HG03095 (cell line): ENCODE data around the gene DISP2.
A peak's percentile ranks its signal among the peaks of the same experiment; 100 is the strongest.

ENCODE experiments used
- ATAC-seq: cut with Tn5 transposase; IDR thresholded peaks from one replicate; pipeline ENCODE4 v1.9.1; 2021; ENCODE audit warnings: moderate library complexity; ENCODE audit not compliant: unreplicated experiment

Gene DISP2

DNA sequence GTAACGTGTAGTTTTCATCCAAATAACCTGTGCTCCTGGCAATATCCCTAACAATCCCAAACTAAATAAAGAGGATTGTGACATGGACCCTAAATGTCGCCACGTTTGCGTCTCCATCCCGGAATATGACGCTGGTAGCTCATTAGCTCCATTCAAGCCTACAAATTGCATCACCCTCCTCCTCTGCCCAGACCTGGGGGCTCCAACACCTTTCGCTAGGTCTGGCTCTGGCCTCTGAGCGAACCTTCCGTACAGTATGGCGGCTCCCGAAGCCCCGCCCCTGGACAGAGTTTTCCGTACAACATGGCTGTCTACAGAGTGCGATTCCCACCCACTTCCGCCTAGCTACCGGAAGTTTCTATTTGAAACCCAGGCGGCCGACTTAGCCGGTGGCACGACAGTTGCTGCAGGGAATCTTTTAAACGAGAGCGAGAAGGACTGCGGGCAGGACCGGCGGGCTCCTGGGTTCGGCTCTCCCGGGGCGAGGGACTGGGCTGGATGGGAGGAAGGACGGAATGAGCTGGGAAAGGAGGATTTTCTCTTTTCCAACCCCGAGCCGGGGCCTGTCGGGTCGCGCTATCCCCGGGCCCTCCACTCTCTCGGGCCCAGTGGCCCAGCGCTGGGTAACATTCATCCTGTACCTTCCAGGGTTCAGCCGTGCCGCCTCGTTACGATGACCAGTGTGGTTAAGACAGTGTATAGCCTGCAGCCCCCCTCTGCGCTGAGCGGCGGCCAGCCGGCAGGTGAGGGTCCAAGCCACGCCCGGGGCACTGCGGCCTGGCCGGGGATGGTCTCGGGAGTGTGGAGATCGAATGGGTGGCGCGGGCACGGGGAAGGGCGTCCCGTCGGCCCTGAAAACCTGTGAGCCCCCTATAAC, 24.8 kb downstream of the DISP2 start, which contains the start of gene KNSTRN:
Gene KNSTRN (plus strand): TSS at position 142 of the 877 bp plus-strand sequence. CDS start 115 bp downstream, at position 257.
- ATAC-seq = peak; percentile 91

DNA sequence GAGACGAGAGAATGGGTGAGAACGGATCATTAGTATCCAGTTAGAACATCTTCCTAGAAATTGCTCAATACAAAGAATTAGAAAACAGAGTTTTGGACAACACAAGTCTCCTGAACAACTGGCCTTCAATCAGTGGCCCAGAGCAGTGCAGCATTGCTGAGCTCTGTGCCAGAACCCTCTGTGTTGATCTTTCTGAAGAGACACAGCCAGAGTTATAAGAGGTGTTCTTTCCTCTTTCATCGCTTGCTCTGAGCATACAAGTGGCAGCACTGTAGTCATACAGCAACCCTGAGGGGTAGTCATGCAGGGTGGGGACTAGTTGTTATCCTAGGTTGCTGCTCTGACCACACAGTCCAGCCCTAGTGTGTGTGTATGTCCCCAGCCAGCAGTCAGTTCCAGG, 28.5 kb downstream of the DISP2 start:
- ATAC-seq = no peak

DNA sequence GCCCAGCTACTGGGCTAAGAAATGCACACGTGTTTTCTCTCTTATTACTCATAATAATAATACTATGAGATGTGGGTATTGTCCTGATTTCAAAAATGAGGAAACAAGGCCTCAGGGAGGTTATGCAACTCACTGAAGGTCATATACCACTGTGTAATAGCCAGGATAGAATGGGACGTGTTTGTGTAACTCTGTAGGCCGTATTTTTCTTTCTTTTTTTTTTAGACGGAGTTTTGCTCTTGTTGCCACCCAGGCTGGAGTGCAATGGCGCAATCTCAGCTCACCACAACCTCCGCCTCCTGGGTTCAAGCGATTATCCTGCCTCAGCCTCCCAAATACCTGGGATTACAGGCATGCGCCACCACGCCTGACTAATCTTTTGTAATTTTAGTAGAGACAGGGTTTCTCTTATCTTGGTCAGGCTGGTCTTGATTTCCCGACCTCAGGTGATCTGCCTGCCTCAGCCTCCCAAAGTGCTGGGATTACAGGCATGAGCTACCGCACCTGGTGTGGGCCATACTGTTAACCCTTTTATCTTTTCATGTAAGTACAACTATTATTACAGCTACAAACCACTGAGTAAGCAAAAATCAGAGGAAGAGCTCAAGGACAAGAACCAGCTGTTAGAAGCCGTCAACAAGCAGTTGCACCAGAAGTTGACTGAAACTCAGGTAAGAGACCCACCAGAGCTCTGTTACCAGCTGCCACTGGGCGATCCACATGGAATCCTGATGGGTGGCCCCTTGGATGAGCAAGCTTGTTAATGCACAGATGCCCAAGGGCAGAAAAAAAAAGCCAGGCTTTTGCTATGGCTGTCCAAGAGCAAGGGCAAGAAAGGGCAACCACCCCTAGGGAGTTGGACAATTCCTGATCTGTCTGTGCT, 31.2 kb downstream of the DISP2 start:
- ATAC-seq = no peak

DNA sequence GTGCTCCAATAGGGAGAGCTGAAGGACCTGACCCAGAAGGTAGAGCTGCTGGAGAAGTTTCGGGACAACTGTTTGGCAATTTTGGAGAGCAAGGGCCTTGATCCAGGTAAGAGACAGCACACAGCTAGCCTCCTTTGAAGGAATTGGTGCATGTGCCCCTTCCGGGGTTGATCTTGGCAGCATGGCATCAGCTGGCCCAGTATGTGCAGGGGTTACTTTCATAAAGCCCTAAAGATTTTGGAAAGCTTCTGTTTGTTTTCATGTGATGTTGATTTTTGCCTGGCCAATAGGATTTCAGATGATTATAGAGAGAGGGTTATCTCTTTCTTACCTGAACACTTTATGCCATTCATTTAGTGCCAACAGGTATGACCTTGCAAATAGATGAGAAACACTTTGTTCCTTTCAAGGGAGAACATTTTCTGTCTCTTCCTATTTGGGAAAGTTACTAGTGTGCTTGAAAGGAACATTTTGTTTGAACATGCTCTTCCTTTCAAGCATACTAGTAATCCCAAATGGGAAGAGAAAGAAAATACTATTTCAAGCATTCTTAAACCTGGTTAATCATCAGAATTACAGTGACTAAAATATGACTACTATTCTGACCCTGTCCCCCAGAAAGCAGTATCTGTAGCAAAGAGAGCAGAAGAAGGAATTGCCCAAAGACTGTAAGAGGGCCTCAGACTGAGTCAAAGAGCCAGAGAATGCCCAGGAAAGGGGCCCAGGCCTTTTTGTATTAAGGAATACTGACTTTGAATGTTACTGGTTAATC, 32.0 kb downstream of the DISP2 start:
- no peak for ATAC-seq

DNA sequence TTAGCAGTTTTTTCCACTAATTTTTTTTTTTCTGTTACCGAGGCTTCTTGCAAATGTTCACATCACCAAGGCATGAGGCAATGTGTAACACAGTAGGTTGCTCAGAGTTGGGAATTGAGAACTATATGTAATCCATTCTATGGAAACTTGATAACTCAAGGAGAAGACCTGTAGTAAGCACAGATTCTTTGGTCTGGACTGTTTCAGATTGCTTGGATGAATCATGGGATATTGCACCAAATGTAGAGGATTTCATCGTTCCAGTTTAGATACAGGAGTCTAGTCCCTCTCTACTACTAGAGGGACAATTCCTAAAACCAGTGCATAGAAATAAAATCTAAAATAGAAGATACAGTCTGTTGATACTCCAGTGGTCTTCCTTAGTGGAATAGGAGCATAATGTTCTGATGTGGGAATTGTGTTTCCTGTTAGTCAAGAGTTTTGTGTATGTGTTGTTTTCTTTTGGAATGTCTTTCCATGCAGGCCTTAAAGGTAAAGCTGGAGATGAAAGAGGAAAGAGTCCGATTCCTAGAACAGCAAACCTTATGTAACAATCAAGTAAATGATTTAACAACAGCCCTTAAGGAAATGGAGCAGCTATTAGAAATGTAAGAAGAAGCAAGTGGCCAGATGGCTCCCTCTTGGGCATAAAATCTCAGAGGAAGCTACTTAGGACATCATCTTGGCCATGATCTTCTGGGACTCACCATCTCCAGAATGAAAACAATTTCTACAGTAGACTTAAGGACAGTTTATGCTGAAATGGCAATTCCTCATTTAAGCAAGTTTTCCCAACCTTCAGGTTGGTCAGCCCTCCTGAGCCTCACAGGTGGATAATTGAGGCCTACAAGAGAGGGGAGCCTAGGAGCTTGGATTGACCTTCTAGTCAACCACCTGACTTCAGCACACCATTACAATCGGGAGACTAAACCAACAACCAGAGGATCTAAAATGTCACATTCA, 35.2 kb downstream of the DISP2 start:
- no peak for ATAC-seq

DNA sequence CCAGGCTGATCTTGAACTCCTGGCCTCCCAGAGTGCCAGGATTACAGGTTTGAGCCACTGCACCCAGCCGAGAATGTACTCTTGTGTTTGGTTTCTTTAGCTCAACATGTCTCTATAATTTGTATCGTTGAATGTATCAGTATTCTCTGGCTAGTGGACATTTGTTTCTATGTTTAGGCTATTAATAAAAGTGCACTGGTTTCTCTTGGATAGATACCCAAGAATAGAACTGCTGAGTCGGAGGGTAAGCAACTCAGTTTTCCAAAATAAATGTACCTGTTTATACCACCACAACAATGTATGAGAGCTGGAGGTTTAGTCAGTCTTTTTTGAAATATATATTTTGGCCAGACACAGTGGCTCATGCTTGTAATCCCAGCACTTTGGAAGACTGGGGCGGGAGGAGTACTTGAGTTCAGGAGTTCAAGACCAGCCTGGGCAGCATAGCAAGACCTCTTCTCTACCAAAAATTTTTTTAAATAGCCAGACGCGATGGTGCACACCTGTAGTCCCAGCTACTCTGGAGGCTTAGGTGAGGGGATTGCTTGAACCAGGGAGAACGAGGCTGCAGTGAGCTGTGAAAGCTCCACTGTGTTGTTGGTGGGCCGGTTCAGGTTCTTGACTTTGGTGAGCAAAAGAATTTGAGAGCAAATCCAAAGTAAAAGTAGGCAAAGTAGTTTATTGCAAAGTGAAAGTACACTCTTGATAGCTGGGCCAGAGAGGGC, 39.8 kb downstream of the DISP2 start:
- ATAC-seq = no peak

DNA sequence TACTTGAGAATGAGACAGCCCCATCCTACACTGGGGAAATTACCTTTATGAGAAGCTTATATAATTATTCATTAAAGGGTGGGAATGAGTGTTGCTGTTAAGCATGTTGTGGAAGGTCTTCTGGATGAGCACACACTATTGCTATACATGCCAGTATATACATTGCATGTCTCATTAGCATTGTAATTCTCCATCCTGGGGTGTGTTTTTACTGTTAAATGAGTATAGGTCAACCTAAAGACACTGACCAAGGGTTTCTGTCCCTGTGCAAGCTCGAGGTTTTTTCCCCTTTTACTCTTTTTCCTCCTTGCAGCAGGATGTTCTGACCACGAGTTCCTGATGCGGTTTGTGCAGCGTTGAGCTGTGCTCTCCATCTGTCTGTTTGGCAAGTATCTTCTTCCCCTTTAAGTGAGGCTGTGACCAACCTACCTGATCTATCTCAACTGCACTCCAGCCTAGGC, 40.4 kb downstream of the DISP2 start:
- peak; percentile 77 for ATAC-seq

DNA sequence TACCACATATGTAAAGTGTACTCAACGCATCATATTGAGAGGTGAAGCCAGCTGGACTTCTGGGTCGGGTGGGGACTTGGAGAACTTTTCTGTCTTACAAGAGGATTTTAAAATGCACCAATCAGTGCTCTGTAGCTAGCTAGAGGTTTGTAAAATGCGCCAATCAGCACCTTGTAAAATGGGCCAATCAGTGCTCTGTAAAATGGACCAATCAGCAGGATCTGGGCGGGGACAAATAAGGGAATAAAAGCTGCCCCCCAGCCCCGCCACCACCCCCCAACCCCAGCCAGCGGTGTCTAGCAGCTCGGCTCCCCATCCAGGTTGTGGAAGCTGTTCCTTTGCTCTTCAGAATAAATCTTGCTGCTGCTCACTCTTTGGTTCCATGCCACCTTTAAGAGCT, 41.4 kb downstream of the DISP2 start:
- no peak for ATAC-seq

DNA sequence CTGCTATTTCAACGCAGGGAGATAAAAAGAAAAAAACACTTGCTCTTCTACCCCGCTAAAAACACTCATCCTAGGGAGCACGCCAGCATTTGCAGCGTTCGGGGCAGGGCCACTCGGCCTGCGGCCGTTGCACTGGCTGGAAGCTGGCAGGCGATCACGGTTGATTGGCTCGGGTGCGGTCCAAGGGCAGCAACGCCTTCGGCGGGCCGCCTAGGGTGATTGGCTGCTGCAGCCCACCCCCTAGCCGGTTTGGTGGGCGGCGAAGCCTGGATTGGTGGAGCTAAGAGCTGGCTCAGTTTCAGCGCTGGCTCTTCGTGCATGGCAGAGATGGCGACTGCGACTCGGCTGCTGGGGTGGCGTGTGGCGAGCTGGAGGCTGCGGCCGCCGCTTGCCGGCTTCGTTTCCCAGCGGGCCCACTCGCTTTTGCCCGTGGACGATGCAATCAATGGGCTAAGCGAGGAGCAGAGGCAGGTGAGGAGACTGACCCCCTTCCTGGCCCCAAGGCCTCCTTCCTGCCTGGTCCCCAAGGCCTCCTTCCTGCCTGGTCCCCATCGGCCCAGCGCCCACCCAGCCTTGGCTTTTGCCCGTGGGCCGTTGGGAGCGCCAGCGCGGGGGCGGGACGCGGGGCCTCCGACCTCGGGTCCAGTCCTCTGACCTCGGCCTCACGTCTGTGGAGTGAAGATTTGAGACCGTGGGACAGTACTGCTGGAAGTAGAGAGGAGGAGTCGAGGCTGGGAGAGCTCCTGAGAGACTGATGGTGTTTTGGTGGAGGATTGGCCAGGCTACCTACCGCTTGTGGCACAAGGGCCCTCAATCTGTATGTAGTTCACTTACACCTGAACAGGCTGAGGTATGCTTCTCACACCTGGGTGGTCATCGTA, 47.7 kb downstream of the DISP2 start, which contains the start of gene IVD:
Gene IVD (plus strand): TSS at position 295 of the 881 bp plus-strand sequence. CDS start 33 bp downstream, at position 328.
- peak; percentile 63 for ATAC-seq

DNA sequence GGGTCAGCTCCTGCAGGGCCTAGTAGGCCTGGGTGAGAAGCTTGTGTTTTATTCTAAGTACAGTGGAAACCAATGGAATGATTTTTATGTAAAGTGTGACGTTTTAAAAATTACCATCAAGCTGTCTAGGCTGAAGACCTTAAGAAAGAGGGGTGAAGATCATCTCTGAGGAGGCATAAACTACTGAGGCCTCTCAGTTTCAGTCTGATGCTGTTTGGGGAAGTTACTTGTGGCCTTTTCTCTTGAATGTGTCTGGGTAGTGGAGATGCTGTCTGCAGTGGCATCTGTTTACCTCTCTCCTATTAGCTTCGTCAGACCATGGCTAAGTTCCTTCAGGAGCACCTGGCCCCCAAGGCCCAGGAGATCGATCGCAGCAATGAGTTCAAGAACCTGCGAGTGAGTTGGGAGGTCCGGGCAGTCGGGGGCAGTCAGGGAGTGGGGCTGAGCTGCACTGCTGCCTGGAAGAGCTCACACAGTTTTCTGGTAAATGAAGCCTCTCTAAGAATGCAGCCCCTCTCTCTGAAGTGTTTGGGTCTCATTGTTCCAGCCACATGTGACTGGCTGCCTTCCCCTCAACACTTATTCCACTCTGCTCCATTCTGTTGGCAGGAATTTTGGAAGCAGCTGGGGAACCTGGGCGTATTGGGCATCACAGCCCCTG, 49.4 kb downstream of the DISP2 start:
- ATAC-seq = peak; percentile 50

DNA sequence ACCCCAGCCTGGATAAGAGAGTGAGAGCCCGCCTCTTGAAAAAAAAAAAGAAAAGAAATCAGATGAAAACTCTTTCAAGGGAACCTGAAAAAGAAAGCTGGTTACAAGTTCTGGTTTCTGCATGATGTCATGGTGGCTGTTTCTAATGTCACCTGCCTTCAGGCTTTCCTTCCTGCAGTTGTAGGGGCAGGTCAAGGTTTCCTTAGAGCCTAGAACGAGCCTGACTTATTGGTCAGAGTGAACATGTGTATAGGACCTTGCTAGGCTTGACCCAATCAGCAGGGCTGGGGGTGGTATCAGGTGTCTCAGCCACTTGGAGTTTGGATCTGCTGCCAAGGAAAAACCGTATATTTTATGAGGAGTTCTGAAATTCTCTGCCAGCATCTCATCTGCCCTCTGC, 51.3 kb downstream of the DISP2 start:
- no peak for ATAC-seq

DNA sequence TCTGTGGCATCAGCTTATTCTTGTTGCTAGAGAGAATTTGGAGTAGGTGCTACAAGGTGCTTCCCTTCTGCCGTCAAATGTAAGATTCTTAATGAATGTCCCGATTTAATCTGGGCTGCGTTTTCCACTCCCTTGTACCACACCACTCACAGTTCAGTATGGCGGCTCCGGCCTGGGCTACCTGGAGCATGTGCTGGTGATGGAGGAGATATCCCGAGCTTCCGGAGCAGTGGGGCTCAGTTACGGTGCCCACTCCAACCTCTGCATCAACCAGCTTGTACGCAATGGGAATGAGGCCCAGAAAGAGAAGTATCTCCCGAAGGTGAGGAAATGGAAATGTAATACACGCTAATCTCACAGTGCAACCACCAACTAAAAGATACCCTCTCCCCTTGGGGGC, 52.5 kb downstream of the DISP2 start:
- no peak for ATAC-seq

DNA sequence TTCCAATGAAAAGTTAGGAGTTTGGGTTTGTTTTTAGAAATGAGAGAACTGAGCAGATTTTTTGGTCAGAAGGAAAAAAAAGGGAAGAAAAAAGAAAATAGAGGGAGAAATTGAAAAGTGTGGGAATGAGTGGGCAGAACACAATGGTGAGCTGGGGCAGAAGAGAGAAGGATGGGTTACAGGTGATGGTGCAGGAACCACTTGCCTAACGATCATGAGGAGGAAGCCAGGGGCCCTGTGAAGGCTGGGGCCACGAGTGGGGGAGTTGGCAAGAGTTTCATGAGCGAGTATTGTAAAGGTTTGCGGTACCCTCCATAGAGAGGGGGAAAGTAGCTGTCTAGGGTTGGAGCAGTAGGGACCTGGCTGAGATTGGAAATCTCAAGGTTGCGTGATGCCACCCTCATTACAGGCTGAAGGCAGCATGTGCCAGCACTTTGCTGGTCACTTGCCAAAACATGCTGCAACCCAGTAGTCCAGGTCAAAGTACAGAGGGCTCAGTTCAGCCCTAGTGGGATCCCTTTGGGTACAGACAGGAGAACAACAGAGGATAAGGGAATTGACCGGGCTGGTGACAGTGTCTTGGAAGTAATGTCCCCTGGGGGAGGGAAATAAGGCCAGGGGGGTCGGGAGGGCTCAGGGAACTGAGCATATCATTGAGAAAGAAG, 54.2 kb downstream of the DISP2 start:
- no peak for ATAC-seq

DNA sequence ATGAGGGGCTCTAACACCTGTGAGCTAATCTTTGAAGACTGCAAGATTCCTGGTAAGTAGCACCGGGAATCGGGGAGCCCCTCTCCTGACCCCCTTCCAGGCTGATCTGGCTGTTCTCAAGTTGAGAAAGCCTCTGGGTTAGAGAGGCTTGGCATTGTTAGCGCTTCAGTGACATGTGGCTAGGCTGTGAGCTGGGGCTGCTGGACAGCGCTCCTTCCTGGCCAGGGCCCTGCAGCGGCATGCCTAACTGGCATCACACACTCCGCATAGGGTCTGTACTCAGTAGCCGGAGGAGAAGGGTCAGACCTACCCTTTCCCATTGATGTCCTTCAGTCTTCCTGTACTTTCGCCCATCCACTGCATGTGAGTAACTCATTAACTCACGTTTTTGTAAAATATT, 55.0 kb downstream of the DISP2 start:
- ATAC-seq = no peak

DNA sequence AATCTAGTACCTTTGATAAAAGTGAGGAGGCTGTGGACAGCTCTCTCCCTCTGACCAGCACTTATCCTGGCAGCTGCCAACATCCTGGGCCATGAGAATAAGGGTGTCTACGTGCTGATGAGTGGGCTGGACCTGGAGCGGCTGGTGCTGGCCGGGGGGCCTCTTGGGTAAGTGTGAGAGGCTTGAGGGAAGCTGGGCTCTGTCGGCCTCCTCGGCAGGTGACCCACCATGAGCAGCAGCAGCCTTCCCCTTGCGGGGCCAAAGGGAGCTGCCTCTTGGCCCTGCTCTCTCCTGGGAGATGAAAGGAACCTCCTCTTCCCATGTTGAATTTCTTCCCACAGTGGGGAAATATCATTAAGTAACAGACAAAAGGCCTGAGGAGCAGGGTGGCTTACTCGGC, 56.8 kb downstream of the DISP2 start:
- ATAC-seq = no peak

DNA sequence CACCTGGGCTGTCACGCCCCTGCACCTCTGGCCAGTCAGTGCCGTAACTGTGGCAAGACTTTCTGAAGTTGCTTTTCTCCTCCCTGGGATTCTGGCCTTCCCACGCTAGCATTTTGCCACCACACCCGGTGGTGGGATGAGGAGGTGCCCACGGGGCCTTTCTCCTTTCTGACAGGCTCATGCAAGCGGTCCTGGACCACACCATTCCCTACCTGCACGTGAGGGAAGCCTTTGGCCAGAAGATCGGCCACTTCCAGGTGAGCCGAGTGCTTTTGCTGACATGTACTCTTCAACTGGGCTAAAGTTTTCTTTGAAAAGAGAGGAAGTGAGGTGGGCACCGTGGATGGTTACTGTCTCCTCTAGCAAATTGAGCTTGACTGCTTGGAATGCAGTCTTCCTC, 57.2 kb downstream of the DISP2 start:
- ATAC-seq = no peak

DNA sequence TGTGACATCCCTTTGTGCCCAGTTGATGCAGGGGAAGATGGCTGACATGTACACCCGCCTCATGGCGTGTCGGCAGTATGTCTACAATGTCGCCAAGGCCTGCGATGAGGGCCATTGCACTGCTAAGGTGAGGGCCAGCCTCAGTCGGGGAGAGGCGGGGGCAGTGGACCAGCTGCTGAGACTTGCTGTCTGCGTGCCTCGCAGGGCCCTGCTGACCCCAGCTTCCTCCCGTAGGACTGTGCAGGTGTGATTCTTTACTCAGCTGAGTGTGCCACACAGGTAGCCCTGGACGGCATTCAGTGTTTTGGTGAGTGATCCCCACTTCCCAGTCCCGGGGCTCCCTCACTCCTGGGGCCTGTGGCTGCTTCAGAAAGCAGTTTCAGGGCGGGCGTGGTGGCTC, 58.0 kb downstream of the DISP2 start:
- no peak for ATAC-seq
